Thyroid gland (tissue), 4 donors: ENCODE results near the gene LRRC2. TPM values are rescaled to one million over a fixed set of nuclear protein-coding genes. Genes with fewer than 3 reads are reported as not detected.

Experiments
- DNase-seq, 2 donors: peaks; one replicate each; pipeline ENCODE4 v3.0.0-alpha.2; 2019
- H3K27ac ChIP-seq, 3 donors: fragments of 200-600 bp; sonication (generic); 1 replicate in 2 of 3; 2 replicates in 1 of 3; pipeline ENCODE4 v1.5.1; 2016 to 2019; ENCODE audit warnings: mild to moderate bottlenecking in 1 of 3, moderate library complexity in 1 of 3
- H3K27me3 ChIP-seq: fragments of 200-600 bp; sonication (generic); one replicate; pipeline ENCODE4 v1.5.1; 2019
- H3K36me3 ChIP-seq, 2 donors: fragments of 200-600 bp; sonication (generic); one replicate each; pipeline ENCODE4 v1.5.1; 2016 to 2019
- H3K4me1 ChIP-seq, 2 donors: fragments of 200-600 bp; sonication (generic); one replicate each; pipeline ENCODE4 v1.5.1; 2017 to 2019
- H3K4me3 ChIP-seq, 3 donors: fragments of 200-600 bp; sonication (generic); replicated peaks in 1 of 3; 1 replicate in 2 of 3; 2 replicates in 1 of 3; pipeline ENCODE4 v1.5.1; 2016; ENCODE audit warnings: mild to moderate bottlenecking in 1 of 3
- H3K9me3 ChIP-seq: fragments of 200-600 bp; sonication (generic); one replicate; pipeline ENCODE4 v1.5.1; 2017
- POLR2A ChIP-seq, 2 donors: fragments of 450-650 bp; IDR thresholded peaks; one replicate each; pipeline ENCODE4 v1.6.1; 2017; ENCODE audit warnings: antibody characterized with exemption in 2 of 2, mild to moderate bottlenecking in 2 of 2, moderate library complexity in 1 of 2
- WGBS, 2 donors: methylation state at CpG; one replicate each; pipeline ENCODE4 v1.1.5; 2017; 5-methylcytosine and 5-hydroxymethylcytosine counted together
- intact Hi-C: fragments of 100-400 bp; cut with DNase I; formaldehyde crosslinking; loops from one replicate; pipeline ENCODE4 v1.15.1; 2023
- total RNA-seq, 4 donors: library from RNA; depleted of rRNA; stranded (reverse); fragments of >200 nt; gene quantifications; one replicate each; pipeline ENCODE4 v1.2.3, GENCODE V29; 2016
- TF ChIP-seq, protein P1 (sequence below), 6 experiments: fragments of 200-600 bp in 3 of 6; fragments of 450-650 bp in 3 of 6; sonication (generic) in 3 of 6; IDR thresholded peaks; one replicate each; pipeline ENCODE4 v1.5.1; 2016 to 2019; ENCODE audit warnings: antibody characterized with exemption in 6 of 6, mild to moderate bottlenecking in 2 of 6, inconsistent platforms in 1 of 6, moderate library complexity in 1 of 6

LRRC2 gene
- total RNA-seq, 4 donors from 2014 or later: 25.0 to 37.4 (median 31.0) TPM

DNA sequence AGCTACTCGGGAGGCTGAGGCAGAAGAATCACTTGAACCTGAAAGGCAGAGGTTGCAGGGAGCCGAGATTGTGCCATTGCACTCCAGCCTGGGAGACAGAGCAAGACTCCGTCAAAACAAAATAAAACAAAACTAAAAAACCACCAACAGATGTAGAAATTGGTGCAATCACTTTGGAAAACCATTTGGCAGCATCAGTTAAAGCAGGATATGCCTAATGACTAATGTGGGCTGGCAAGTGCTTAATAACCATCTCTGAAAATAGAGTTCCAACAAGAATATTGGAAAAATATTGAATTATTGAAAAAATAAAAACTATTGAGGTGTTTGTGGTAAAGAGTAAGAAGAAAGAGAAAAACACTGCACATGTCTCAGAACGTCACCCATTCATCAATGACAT lies 84.5 kb downstream of the LRRC2 start:
- Histone ChIP-seq H3K36me3 (no peaks in the 10 kb centered on the region), H3K27me3 (no peaks in the 10 kb centered on the region), H3K4me3 (no peak overlapping the region), H3K27ac (no peak overlapping the region), H3K9me3 (no peaks in the 10 kb centered on the region), H3K4me1 (peaks cover 31 to 32% of the 10 kb centered on the region in 2 donors)
- 94 to 97% methylated on average over 4 of the region's 4 CpGs for WGBS, 2 donors
- intact Hi-C loops: no loop called here
- TF ChIP-seq, protein P1, sequence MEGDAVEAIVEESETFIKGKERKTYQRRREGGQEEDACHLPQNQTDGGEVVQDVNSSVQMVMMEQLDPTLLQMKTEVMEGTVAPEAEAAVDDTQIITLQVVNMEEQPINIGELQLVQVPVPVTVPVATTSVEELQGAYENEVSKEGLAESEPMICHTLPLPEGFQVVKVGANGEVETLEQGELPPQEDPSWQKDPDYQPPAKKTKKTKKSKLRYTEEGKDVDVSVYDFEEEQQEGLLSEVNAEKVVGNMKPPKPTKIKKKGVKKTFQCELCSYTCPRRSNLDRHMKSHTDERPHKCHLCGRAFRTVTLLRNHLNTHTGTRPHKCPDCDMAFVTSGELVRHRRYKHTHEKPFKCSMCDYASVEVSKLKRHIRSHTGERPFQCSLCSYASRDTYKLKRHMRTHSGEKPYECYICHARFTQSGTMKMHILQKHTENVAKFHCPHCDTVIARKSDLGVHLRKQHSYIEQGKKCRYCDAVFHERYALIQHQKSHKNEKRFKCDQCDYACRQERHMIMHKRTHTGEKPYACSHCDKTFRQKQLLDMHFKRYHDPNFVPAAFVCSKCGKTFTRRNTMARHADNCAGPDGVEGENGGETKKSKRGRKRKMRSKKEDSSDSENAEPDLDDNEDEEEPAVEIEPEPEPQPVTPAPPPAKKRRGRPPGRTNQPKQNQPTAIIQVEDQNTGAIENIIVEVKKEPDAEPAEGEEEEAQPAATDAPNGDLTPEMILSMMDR (IDR thresholded peaks at IDR 0.05): no peak
- TF ChIP-seq POLR2A (IDR thresholded peaks at IDR 0.05): no peak
- no peak for DNase-seq

DNA sequence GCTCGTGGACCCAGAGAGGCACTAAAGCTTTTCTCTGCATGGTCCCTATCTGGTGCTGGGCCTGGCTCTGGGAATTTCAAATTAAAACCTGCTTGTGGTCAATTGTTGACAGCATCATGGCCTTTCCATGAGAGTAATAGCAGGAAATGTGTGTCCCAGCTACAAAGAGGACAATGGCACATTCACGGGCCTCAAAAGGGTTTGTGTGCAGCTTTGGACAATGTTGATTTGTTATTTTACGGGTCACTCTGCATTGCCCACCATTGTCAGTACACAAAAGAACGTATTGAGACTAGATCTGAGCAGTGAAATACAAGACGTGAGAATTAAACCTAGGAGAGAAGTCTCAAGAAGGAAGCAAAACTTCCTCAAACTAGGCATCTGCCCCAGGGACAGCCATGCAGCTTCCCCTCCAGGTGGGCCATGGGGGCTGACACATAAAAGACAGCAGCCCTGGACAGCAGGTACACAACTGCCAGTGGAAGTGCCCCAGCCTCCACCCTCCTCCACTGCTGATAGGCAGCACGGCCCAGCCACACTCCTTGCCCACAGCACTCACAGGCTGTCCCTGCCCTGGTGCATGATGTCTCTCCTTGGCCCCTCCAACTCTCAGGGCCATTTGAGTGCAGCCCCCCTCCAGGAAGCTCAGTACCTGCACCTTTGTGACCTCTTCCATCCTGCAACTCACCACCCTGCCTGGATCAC lies 85.5 kb downstream of the LRRC2 start:
- H3K9me3 ChIP-seq: no peaks in the 10 kb centered on the region
- no peak overlapping the region for H3K27ac ChIP-seq
- intact Hi-C loops: no loop called here
- H3K4me3 ChIP-seq: no peak overlapping the region
- WGBS, 2 donors: 84 to 90% methylated on average over 6 of the region's 6 CpGs
- DNase-seq: no peak
- TF ChIP-seq, protein P1 (IDR thresholded peaks at IDR 0.05): no peak
- no peak for TF ChIP-seq POLR2A (IDR thresholded peaks at IDR 0.05)
- H3K27me3 ChIP-seq: no peaks in the 10 kb centered on the region
- H3K4me1 ChIP-seq: peaks cover 23 to 24% of the 10 kb centered on the region in 2 donors
- no peaks in the 10 kb centered on the region for H3K36me3 ChIP-seq

DNA sequence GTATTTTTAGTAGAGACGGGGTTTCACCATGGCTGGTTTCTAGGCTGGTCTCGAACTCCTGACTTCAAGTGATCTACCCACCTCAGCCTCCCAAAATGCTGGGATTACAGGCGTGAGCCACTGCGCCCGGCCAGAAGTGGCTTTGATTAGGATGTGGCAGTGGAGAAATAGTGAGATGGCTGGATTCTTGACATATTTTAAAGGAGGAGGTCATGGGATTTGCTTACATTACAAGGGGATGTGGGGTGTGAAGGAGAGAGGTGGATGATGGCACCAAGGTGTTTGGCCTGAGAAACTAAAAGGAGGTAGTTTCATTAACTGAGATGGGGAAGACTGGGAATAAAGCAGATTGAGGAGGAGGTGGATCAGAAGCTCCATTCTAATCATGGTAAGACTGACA lies 86.4 kb downstream of the LRRC2 start:
- no peaks in the 10 kb centered on the region for H3K9me3 ChIP-seq
- TF ChIP-seq, protein P1 (IDR thresholded peaks at IDR 0.05): no peak
- no peak for TF ChIP-seq POLR2A (IDR thresholded peaks at IDR 0.05)
- intact Hi-C loops: no loop called here
- no peak for DNase-seq
- no peaks in the 10 kb centered on the region for H3K36me3 ChIP-seq
- WGBS, 2 donors: 73 to 95% methylated on average over 5 of the region's 5 CpGs
- peaks cover 13 to 16% of the 10 kb centered on the region in 2 donors for H3K4me1 ChIP-seq
- no peaks in the 10 kb centered on the region for H3K27me3 ChIP-seq
- no peak overlapping the region for H3K4me3 ChIP-seq
- no peak overlapping the region for H3K27ac ChIP-seq

DNA sequence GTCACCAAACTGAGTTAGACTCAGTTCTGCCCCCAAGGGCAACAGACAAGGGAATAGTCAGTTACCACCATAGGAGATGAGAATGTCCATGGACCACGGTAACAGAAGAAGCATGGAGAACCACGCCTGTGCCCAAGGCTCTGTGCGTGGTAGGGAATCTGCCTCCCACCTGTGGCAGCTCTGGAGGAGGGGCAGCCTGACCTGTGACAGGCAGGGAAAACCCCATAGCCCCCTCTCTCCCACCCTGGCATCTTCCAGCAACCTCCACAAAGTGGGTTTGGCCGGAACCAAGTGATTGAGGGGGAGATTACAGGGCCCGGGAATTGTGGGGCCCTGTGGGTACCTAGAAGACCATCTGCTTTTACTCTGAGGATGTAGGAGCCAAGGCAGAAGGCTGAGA lies 87.1 kb downstream of the LRRC2 start:
- TF ChIP-seq, protein P1 (IDR thresholded peaks at IDR 0.05): no peak
- no peak for TF ChIP-seq POLR2A (IDR thresholded peaks at IDR 0.05)
- H3K4me3 ChIP-seq: no peak overlapping the region
- peaks cover 6 to 9% of the 10 kb centered on the region in 2 donors for H3K4me1 ChIP-seq
- WGBS, 2 donors: 85 to 95% methylated on average over 5 of the region's 5 CpGs
- intact Hi-C loops: no loop called here
- no peak for DNase-seq
- no peaks in the 10 kb centered on the region for H3K27me3 ChIP-seq
- no peaks in the 10 kb centered on the region for H3K9me3 ChIP-seq
- no peak overlapping the region for H3K27ac ChIP-seq
- no peaks in the 10 kb centered on the region for H3K36me3 ChIP-seq

DNA sequence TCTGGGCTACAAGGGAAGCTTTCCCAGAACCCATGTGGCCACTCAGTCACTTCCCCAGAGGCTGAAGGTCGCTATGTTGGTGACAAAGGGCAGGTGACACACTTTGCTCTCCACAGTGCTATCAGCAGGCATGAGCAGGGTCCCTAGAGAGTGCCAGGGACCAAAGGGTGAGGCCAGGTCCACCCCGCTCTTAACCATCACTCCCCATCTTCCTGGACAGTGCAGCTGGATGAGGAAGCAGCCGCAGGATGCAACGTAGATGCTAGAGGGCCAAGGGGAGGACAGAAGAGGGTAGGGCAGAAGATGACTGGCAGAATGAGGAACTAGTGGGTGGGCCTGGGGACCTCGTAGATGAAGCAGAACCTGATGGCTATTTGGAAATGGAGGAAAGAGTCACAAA lies 87.8 kb downstream of the LRRC2 start:
- no peaks in the 10 kb centered on the region for H3K27me3 ChIP-seq
- intact Hi-C loops: no loop called here
- TF ChIP-seq, protein P1 (IDR thresholded peaks at IDR 0.05): no peak
- no peak for TF ChIP-seq POLR2A (IDR thresholded peaks at IDR 0.05)
- WGBS, 2 donors: 90% methylated on average over 5 of the region's 5 CpGs
- no peak overlapping the region for H3K27ac ChIP-seq
- no peak overlapping the region for H3K4me3 ChIP-seq
- no peak for DNase-seq
- H3K36me3 ChIP-seq: no peaks in the 10 kb centered on the region
- H3K4me1 ChIP-seq: peaks cover 0 to 3% of the 10 kb centered on the region in 2 donors
- H3K9me3 ChIP-seq: no peaks in the 10 kb centered on the region
